KMS-11 (cell line): ENCODE data around the gene SCN1A.

Experiments used
- H2AFZ ChIP-seq: fragments of 200-600 bp; sonication (generic); 2 replicates; pipeline ENCODE4 v1.6.1; 2016; ENCODE audit warnings: antibody characterized with exemption, mixed run types, low read depth
- H3K27ac ChIP-seq: fragments of 200-600 bp; sonication (generic); 2 replicates; pipeline ENCODE4 v1.6.1; 2016; ENCODE audit warnings: mild to moderate bottlenecking, mixed run types
- H3K27me3 ChIP-seq: fragments of 200-600 bp; sonication (generic); 2 replicates; pipeline ENCODE4 v1.6.1; 2017; ENCODE audit warnings: mild to moderate bottlenecking, low read depth, mixed run types, moderate library complexity; ENCODE audit not compliant: insufficient read depth
- H3K36me3 ChIP-seq: fragments of 200-600 bp; sonication (generic); 2 replicates; pipeline ENCODE4 v1.6.1; 2017; ENCODE audit warnings: mild to moderate bottlenecking, mixed run types; ENCODE audit not compliant: insufficient read depth
- H3K4me1 ChIP-seq: fragments of 200-600 bp; sonication (generic); 2 replicates; pipeline ENCODE4 v1.6.1; 2016; ENCODE audit warnings: mild to moderate bottlenecking, low read depth, mixed run types; ENCODE audit not compliant: poor library complexity, severe bottlenecking
- H3K4me2 ChIP-seq: fragments of 200-600 bp; sonication (generic); 2 replicates; pipeline ENCODE4 v1.7.0; 2016; ENCODE audit warnings: mild to moderate bottlenecking, mixed run types
- H3K4me3 ChIP-seq: fragments of 200-600 bp; sonication (generic); IDR thresholded peaks from 2 replicates; pipeline ENCODE4 v1.6.1; 2017; ENCODE audit warnings: low read depth, low read length, mixed read lengths; ENCODE audit not compliant: insufficient read depth
- H3K79me2 ChIP-seq: fragments of 200-600 bp; sonication (generic); 2 replicates; pipeline ENCODE4 v1.6.1; 2016; ENCODE audit warnings: low read depth, mixed run types; ENCODE audit not compliant: insufficient read depth
- H3K9ac ChIP-seq: fragments of 200-600 bp; sonication (generic); 2 replicates; pipeline ENCODE4 v1.6.1; 2016; ENCODE audit warnings: mild to moderate bottlenecking, mixed run types
- H4K20me1 ChIP-seq: fragments of 200-600 bp; sonication (generic); 2 replicates; pipeline ENCODE4 v1.6.1; 2016; ENCODE audit warnings: mild to moderate bottlenecking, mixed run types; ENCODE audit not compliant: insufficient read depth
- TF ChIP-seq, protein P1 (sequence below): fragments of 200-600 bp; sonication (generic); conservative IDR thresholded peaks from 2 replicates; pipeline ENCODE4 v1.6.1; 2017; ENCODE audit warnings: low read depth, mild to moderate bottlenecking, antibody characterized with exemption, low read length, moderate library complexity, mixed read lengths

The SCN1A gene

DNA sequence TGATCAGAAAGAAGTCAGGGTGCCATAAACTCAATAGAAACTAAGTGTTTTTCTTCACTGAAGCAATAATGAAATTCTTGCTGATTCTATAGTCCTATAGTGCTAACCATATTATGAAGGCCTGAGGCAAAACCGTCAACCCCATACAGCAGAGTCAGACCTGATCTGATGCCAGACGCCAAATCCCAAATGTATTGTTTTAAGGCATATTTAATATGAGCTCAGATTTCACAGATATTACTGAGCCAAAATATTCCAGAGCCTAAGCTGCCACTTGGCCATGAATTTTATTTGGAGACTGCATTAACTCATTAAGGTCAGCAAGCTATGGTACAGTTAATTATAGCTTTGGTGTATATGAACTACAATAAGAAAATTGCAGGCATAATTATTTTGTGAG lies 53.4 kb downstream of the SCN1A start:
- no peak overlapping the region for H3K4me2 ChIP-seq
- TF ChIP-seq, protein P1, sequence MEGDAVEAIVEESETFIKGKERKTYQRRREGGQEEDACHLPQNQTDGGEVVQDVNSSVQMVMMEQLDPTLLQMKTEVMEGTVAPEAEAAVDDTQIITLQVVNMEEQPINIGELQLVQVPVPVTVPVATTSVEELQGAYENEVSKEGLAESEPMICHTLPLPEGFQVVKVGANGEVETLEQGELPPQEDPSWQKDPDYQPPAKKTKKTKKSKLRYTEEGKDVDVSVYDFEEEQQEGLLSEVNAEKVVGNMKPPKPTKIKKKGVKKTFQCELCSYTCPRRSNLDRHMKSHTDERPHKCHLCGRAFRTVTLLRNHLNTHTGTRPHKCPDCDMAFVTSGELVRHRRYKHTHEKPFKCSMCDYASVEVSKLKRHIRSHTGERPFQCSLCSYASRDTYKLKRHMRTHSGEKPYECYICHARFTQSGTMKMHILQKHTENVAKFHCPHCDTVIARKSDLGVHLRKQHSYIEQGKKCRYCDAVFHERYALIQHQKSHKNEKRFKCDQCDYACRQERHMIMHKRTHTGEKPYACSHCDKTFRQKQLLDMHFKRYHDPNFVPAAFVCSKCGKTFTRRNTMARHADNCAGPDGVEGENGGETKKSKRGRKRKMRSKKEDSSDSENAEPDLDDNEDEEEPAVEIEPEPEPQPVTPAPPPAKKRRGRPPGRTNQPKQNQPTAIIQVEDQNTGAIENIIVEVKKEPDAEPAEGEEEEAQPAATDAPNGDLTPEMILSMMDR, result no peak
- no peaks in the 10 kb centered on the region for H3K27me3 ChIP-seq
- no peak overlapping the region for H2AFZ ChIP-seq
- H3K4me1 ChIP-seq, result no peaks in the 10 kb centered on the region
- H4K20me1 ChIP-seq, result no peaks in the 10 kb centered on the region
- no peak overlapping the region for H3K27ac ChIP-seq
- H3K79me2 ChIP-seq, result no peaks in the 10 kb centered on the region
- no peak overlapping the region for H3K9ac ChIP-seq
- no peak overlapping the region for H3K4me3 ChIP-seq
- H3K36me3 ChIP-seq, result no peaks in the 10 kb centered on the region

- H3K27me3 ChIP-seq, result no peaks in the 10 kb centered on the region
- H3K36me3 ChIP-seq, result no peaks in the 10 kb centered on the region
- TF ChIP-seq, protein P1, result no peak
- no peak overlapping the region for H3K4me2 ChIP-seq
- H3K27ac ChIP-seq, result no peak overlapping the region
- H3K4me1 ChIP-seq, result no peaks in the 10 kb centered on the region
- no peak overlapping the region for H3K4me3 ChIP-seq
- H3K9ac ChIP-seq, result no peak overlapping the region
- no peaks in the 10 kb centered on the region for H3K79me2 ChIP-seq
- H2AFZ ChIP-seq, result no peak overlapping the region
- H4K20me1 ChIP-seq, result no peaks in the 10 kb centered on the region
These were observed 53.8 kb downstream of the SCN1A start for GRCh38 chr2:166074011-166074410.

GRCh38 chr2:166070231-166070630 lies 57.6 kb downstream of the SCN1A start:
- Histone ChIP-seq H4K20me1 (no peaks in the 10 kb centered on the region), H3K79me2 (no peaks in the 10 kb centered on the region; the same call in 1 of the 2 replicates), H3K4me2 (no peak overlapping the region), H2AFZ (no peak overlapping the region), H3K9ac (no peak overlapping the region), H3K36me3 (no peaks in the 10 kb centered on the region), H3K4me1 (no peaks in the 10 kb centered on the region), H3K27me3 (no peaks in the 10 kb centered on the region), H3K4me3 (no peak overlapping the region), H3K27ac (no peak overlapping the region)
- TF ChIP-seq, protein P1, result no peak

DNA sequence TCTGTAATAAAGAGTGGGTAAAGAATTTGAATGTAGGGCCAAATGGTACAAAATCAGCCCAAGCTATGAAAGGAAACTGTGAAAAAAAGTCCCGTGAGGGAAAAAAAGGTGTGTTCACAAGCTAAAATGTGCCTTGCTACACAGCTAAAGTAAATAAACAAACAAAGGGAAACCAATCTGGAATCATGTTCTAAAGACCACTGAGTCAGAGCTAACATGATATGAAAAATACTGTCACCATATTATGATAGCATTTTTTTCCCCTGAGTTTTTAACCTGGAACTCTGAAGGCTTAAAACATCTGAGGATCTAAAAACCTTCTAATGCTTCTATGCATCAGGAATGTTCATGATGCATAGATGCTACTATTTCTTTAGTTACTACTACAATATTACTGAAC lies 58.8 kb downstream of the SCN1A start:
- H3K4me2 ChIP-seq, result no peak overlapping the region
- H3K4me1 ChIP-seq, result no peaks in the 10 kb centered on the region
- H2AFZ ChIP-seq, result no peak overlapping the region
- H3K4me3 ChIP-seq, result no peak overlapping the region
- H3K79me2 ChIP-seq, result no peaks in the 10 kb centered on the region; the same call in 1 of the 2 replicates
- no peaks in the 10 kb centered on the region for H3K27me3 ChIP-seq
- no peaks in the 10 kb centered on the region for H4K20me1 ChIP-seq
- no peaks in the 10 kb centered on the region for H3K36me3 ChIP-seq
- H3K27ac ChIP-seq, result no peak overlapping the region
- TF ChIP-seq, protein P1, result no peak
- H3K9ac ChIP-seq, result no peak overlapping the region

DNA sequence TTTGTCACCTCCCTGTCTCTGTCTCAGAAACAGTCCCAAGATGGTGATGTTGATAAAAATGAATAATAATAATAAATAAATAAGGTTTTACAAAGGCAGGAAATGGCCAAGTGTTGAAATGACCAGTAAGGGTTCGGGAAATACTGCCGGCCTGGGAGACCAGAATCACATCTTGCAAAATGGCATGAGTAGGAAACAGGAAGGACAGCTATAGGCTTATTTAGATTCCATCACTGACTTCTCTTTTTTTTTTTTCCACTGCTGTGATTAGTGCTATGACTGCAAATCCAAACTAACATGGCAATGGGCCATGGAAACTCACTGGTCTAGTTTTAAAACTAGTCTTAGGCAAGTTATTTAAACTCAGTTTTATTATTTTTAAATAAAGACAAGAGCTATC lies 60.6 kb downstream of the SCN1A start:
- TF ChIP-seq, protein P1, result no peak
- Histone ChIP-seq H3K36me3 (no peaks in the 10 kb centered on the region), H3K4me2 (no peak overlapping the region), H3K4me1 (no peaks in the 10 kb centered on the region), H3K4me3 (no peak overlapping the region), H4K20me1 (no peaks in the 10 kb centered on the region), H2AFZ (no peak overlapping the region), H3K27ac (no peak overlapping the region), H3K79me2 (no peaks in the 10 kb centered on the region; the same call in 1 of the 2 replicates), H3K27me3 (no peaks in the 10 kb centered on the region), H3K9ac (no peak overlapping the region)
